H1 (cell line): Measurements from ENCODE around the gene ZNF512. TPM values are rescaled to one million over a fixed set of nuclear protein-coding genes. Genes with fewer than 3 reads are reported as not detected.

ENCODE experiments used
- CTCF ChIA-PET: fragments of 300-600 bp; sonication (Branson Sonifier 250); formaldehyde crosslinking; loops from one replicate; lab custom pipeline; 2021; ENCODE audit not compliant: partially characterized antibody; lab: Charles Lee
- POLR2A ChIA-PET: fragments of 300-600 bp; sonication (Branson Sonifier 250); formaldehyde crosslinking; loops from one replicate; lab custom pipeline; 2021; ENCODE audit warnings: inconsistent platforms; ENCODE audit not compliant: partially characterized antibody; lab: Charles Lee
- DNase-seq, 2 experiments: peaks; one replicate each; pipeline versions ENCODE4 v3.0.0 to v3.0.0-alpha.2; 2010 to 2022; ENCODE audit warnings: low spot score in 2 of 2, low read depth in 1 of 2, mixed read lengths in 1 of 2
- FAIRE-seq: peaks from 2 replicates; lab custom pipeline; 2011; peaks lifted over from hg19 to GRCh38; lab: Jason Lieb, UNC
- H2AFZ ChIP-seq: 2 replicates; pipeline ENCODE4 v1.8.1; 2012; ENCODE audit warnings: low read length, inconsistent platforms
- H2AK5ac ChIP-seq: 2 replicates; pipeline ENCODE4 v1.6.1; 2013; ENCODE audit warnings: low read depth, low read length
- H2BK120ac ChIP-seq: replicated peaks from 2 replicates; pipeline ENCODE3; 2013; ENCODE audit warnings: low read depth, low read length, inconsistent platforms
- H2BK12ac ChIP-seq: 2 replicates; pipeline ENCODE4 v1.6.1; 2013; ENCODE audit warnings: low read depth, low read length
- H2BK15ac ChIP-seq: 2 replicates; pipeline ENCODE4 v1.6.1; 2013; ENCODE audit warnings: low read length
- H2BK20ac ChIP-seq: 2 replicates; pipeline ENCODE4 v1.6.1; 2013; ENCODE audit warnings: low read length
- H2BK5ac ChIP-seq: 2 replicates; pipeline ENCODE4 v1.6.1; 2013; ENCODE audit warnings: low read depth, low read length
- H3K14ac ChIP-seq: 2 replicates; pipeline ENCODE4 v1.6.1; 2013; ENCODE audit warnings: inconsistent platforms; ENCODE audit not compliant: insufficient read length
- H3K18ac ChIP-seq: 2 replicates; pipeline ENCODE4 v1.6.1; 2013; ENCODE audit warnings: low read length; ENCODE audit errors: extremely low read depth
- H3K23ac ChIP-seq: 2 replicates; pipeline ENCODE4 v1.6.1; 2013; ENCODE audit warnings: inconsistent platforms; ENCODE audit not compliant: insufficient read length
- H3K23me2 ChIP-seq: 2 replicates; pipeline ENCODE4 v1.6.1; 2013; ENCODE audit warnings: low read depth, low read length
- H3K27ac ChIP-seq: 2 replicates; pipeline ENCODE4 v1.6.1; 2011; ENCODE audit warnings: low read depth, low read length, inconsistent platforms
- H3K27me3 ChIP-seq, 4 experiments: replicated peaks in 1 of 4; 1 replicate in 1 of 4; 2 replicates in 3 of 4; pipeline versions ENCODE4 v1.6.1 to v1.8.1; 2011 to 2013; ENCODE audit warnings: low read length in 3 of 4, mild to moderate bottlenecking in 3 of 4, inconsistent platforms in 2 of 4, mixed read lengths in 2 of 4, moderate library complexity in 1 of 4; ENCODE audit not compliant: control insufficient read depth in 3 of 4, insufficient read depth in 3 of 4; ENCODE audit errors: extremely low read depth in 1 of 4
- H3K36me3 ChIP-seq, 4 experiments: 2 replicates each; pipeline versions ENCODE4 v1.6.1 to v1.8.1; 2011 to 2013; ENCODE audit warnings: mild to moderate bottlenecking in 4 of 4, low read length in 3 of 4, moderate library complexity in 2 of 4, control low read depth in 1 of 4, inconsistent platforms in 1 of 4; ENCODE audit not compliant: insufficient read depth in 4 of 4, control insufficient read depth in 2 of 4
- H3K4ac ChIP-seq: replicated peaks from 2 replicates; pipeline ENCODE3; 2013; ENCODE audit warnings: low read length, low read depth, mixed read lengths, inconsistent platforms; ENCODE audit not compliant: insufficient read length
- H3K4me1 ChIP-seq, 4 experiments: replicated peaks in 1 of 4; 1 replicate in 1 of 4; 2 replicates in 3 of 4; pipeline versions ENCODE4 v1.6.1 to v1.8.1; 2011 to 2013; ENCODE audit warnings: low read length in 3 of 4, inconsistent platforms in 2 of 4, mixed read lengths in 1 of 4; ENCODE audit not compliant: insufficient read depth in 4 of 4, control insufficient read depth in 3 of 4
- H3K4me2 ChIP-seq, 2 experiments: 2 replicates each; pipeline versions ENCODE4 v1.6.1 to v1.8.1; 2011 to 2013; ENCODE audit warnings: low read depth in 2 of 2, low read length in 2 of 2, control low read depth in 1 of 2, inconsistent platforms in 1 of 2, mild to moderate bottlenecking in 1 of 2; ENCODE audit not compliant: insufficient read depth in 1 of 2
- H3K4me3 ChIP-seq, 4 experiments: fragments of 200-600, 300-600 bp in 1 of 4; sonication (generic), shearing (Covaris generic), sonication (Bioruptor Twin) in 1 of 4; 2 replicates each; pipeline versions ENCODE4 v1.5.1 to v1.8.1; 2011 to 2016; ENCODE audit warnings: low read length in 4 of 4, low read depth in 3 of 4, control low read depth in 2 of 4, inconsistent platforms in 2 of 4, mild to moderate bottlenecking in 2 of 4, mixed read lengths in 1 of 4, moderate library complexity in 1 of 4; ENCODE audit not compliant: insufficient read depth in 2 of 4; ENCODE audit errors: extremely low read depth in 1 of 4
- H3K56ac ChIP-seq: replicated peaks from 2 replicates; pipeline ENCODE3; 2013; ENCODE audit warnings: low read depth, mild to moderate bottlenecking, mixed read lengths, low read length, inconsistent platforms; ENCODE audit not compliant: insufficient read length
- H3K79me1 ChIP-seq: 2 replicates; pipeline ENCODE4 v1.6.1; 2013; ENCODE audit warnings: low read depth, low read length, control low read depth
- H3K79me2 ChIP-seq, 2 experiments: 2 replicates each; pipeline versions ENCODE4 v1.6.1 to v1.8.1; 2012 to 2013; ENCODE audit warnings: low read length in 2 of 2, mild to moderate bottlenecking in 2 of 2, inconsistent platforms in 1 of 2; ENCODE audit not compliant: insufficient read depth in 2 of 2, control insufficient read depth in 1 of 2
- H3K9ac ChIP-seq, 4 experiments: replicated peaks in 1 of 4; 1 replicate in 1 of 4; 2 replicates in 3 of 4; pipeline versions ENCODE4 v1.6.1 to v1.8.1; 2011 to 2013; ENCODE audit warnings: low read depth in 3 of 4, low read length in 3 of 4, control low read depth in 2 of 4, mild to moderate bottlenecking in 2 of 4, moderate library complexity in 2 of 4, inconsistent platforms in 1 of 4; ENCODE audit errors: extremely low read depth in 1 of 4
- H3K9me3 ChIP-seq, 2 experiments: 2 replicates each; pipeline versions ENCODE4 v1.6.1 to v1.8.1; 2012 to 2013; ENCODE audit warnings: mild to moderate bottlenecking in 2 of 2, moderate library complexity in 2 of 2, control low read depth in 1 of 2, inconsistent platforms in 1 of 2, low read depth in 1 of 2, low read length in 1 of 2, mixed read lengths in 1 of 2; ENCODE audit not compliant: insufficient read depth in 2 of 2
- H4K20me1 ChIP-seq, 2 experiments: replicated peaks in 1 of 2; 2 replicates each; pipeline versions ENCODE3 to v1.8.1; 2011 to 2013; ENCODE audit warnings: inconsistent platforms in 2 of 2, low read length in 2 of 2, mild to moderate bottlenecking in 1 of 2; ENCODE audit not compliant: insufficient read depth in 2 of 2, control insufficient read depth in 1 of 2
- H4K5ac ChIP-seq: 2 replicates; pipeline ENCODE4 v1.6.1; 2013; ENCODE audit warnings: low read length, low read depth, mixed read lengths, inconsistent platforms; ENCODE audit not compliant: insufficient read length
- H4K8ac ChIP-seq: 2 replicates; pipeline ENCODE4 v1.8.0; 2013; ENCODE audit warnings: mild to moderate bottlenecking, moderate library complexity, low read length, inconsistent platforms; ENCODE audit not compliant: insufficient read depth; ENCODE audit errors: extremely low read depth
- H4K91ac ChIP-seq: replicated peaks from 2 replicates; pipeline ENCODE3; 2013; ENCODE audit warnings: low read length, mixed read lengths, inconsistent platforms; ENCODE audit not compliant: insufficient read length
- ASH2L ChIP-seq: fragments of 200-600, 300-600 bp; sonication (generic); IDR thresholded peaks from one replicate; pipeline ENCODE4 v1.7.1; 2017; ENCODE audit warnings: low read length
- BACH1 ChIP-seq: IDR thresholded peaks from 2 replicates; pipeline ENCODE4 v1.6.1; 2012; ENCODE audit warnings: low read length, improper control_type of control experiment
- CBX8 ChIP-seq: fragments of 300-800, 300-1000 bp; sonication (generic); IDR thresholded peaks from 2 replicates; pipeline ENCODE4 v1.7.1; 2016; ENCODE audit warnings: low read depth, low read length, borderline replicate concordance
- CHD2 ChIP-seq: IDR thresholded peaks from 2 replicates; pipeline ENCODE4 v1.6.1; 2012; ENCODE audit warnings: low read length, improper control_type of control experiment
- EP300 ChIP-seq, 2 experiments: IDR thresholded peaks; 1 replicate in 1 of 2; 2 replicates in 1 of 2; pipeline ENCODE4 v1.6.1; 2011 to 2012; ENCODE audit warnings: low read depth in 2 of 2, low read length in 2 of 2, mild to moderate bottlenecking in 2 of 2, borderline replicate concordance in 1 of 2, inconsistent platforms in 1 of 2, moderate library complexity in 1 of 2
- PHF8 ChIP-seq: fragments of 200-600 bp; sonication (generic); conservative IDR thresholded peaks from 2 replicates; pipeline ENCODE4 v1.7.1; 2012; ENCODE audit warnings: low read depth, mild to moderate bottlenecking, inconsistent platforms, low read length, moderate library complexity
- RXRA ChIP-seq: IDR thresholded peaks from 2 replicates; pipeline ENCODE4 v1.6.1; 2011; ENCODE audit warnings: low read depth, mild to moderate bottlenecking, low read length, moderate library complexity; ENCODE audit not compliant: insufficient read depth
- SP4 ChIP-seq: IDR thresholded peaks from 2 replicates; pipeline ENCODE4 v1.6.1; 2012; ENCODE audit warnings: low read length, inconsistent platforms
- WGBS, 2 experiments: shearing (Covaris generic) in 1 of 2; methylation state at CpG; one replicate each; pipeline versions ENCODE4 v1.1.6 to v1.1.7; 2013 to 2015; ENCODE audit warnings: low lambda C conversion rate in 2 of 2, mixed read lengths in 2 of 2, inconsistent platforms in 1 of 2, low coverage in 1 of 2, missing lambda C conversion rate in 1 of 2; ENCODE audit not compliant: insufficient replicate concordance in 2 of 2, insufficient coverage in 1 of 2, insufficient read length in 1 of 2; ENCODE audit errors: extremely low coverage in 1 of 2, missing lambda C conversion rate in 1 of 2; 5-methylcytosine and 5-hydroxymethylcytosine counted together
- polyA plus RNA-seq, 7 experiments: library from polyadenylated mRNA; depleted of rRNA in 3 of 7; stranded (reverse) in 5 of 7; unstranded in 2 of 7; fragments of >200 nt in 5 of 7; fragments of 200-250 nt in 2 of 7; gene quantifications; 1 replicate in 5 of 7; 2 replicates in 1 of 7; 4 replicates in 1 of 7; pipeline versions ENCODE4 v1.2.1 to v1.2.3, GENCODE V29; 2011 to 2013; ENCODE audit warnings: missing spikeins in 2 of 7, mixed read lengths in 2 of 7
- total RNA-seq: library from RNA; stranded (reverse); fragmentation: NEBNext Ultra II Directional; extraction: Animal tissue kit (Norgen Biotek cat#: 25700); gene quantifications from 2 replicates; pipeline ENCODE4 v1.2.1, GENCODE V29; 2021

Gene ZNF512
- total and polyA plus RNA-seq, 2 of the 8 experiments (the other 6 are each of a cell fraction or from before 2014, with no cell fraction given) = 17.6 to 37.9 TPM

DNA sequence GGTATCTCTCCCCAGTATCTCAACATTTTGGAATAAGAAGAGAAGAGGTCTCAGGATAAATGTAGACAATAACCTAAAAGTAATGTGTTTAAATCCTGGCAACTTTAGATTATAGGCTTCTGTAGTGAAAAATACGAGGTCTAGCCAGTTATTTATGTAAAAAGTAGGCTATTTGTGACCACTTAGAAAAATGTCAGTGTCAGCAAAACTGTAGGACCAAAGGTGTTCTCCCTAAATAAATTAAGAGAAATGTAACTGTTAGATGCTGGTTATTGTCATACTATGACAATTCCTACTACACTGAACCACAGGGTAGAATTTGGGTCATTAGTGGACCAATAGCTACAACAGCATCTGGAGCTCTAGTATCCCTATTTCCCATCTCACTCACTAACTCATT is 78.5 kb downstream of the ZNF512 start:
- H3K36me3 ChIP-seq = peaks cover 0 to 41% (median 18%) of the 10 kb centered on the region in 4 experiments; a peak in 5 of 8 replicates
- TF ChIP-seq SP4 = no peak
- no peak for TF ChIP-seq RXRA
- TF ChIP-seq EP300 (IDR thresholded peaks at IDR 0.05; ENCODE audit: borderline replicate concordance in 1 of 2, low read depth in 2 of 2, low read length in 2 of 2) = no peak
- no peak for TF ChIP-seq CHD2
- TF ChIP-seq BACH1 = no peak
- TF ChIP-seq CBX8 = no peak
- TF ChIP-seq PHF8 = no peak
- TF ChIP-seq ASH2L = no peak
- WGBS, 2 experiments = 83% methylated on average over 1 of the region's 1 CpG; no CpG with 5 or more reads in 1 of the 2 experiments
- H3K79me1 ChIP-seq = no peaks in the 10 kb centered on the region
- peaks cover 8% of the 10 kb centered on the region; the same call in 1 of the 2 replicates for H3K23me2 ChIP-seq
- no peak for FAIRE-seq
- no peak overlapping the region for H3K9ac ChIP-seq
- H2AK5ac ChIP-seq = no peak overlapping the region
- peaks cover 0 to 1% (median 0%) of the 10 kb centered on the region in 4 experiments; a peak in 2 of 7 replicates for H3K4me1 ChIP-seq
- H2BK12ac ChIP-seq = no peak overlapping the region
- no peak overlapping the region for H3K4me2 ChIP-seq
- peaks cover 0 to 24% of the 10 kb centered on the region in 2 experiments; a peak in 2 of 4 replicates for H3K79me2 ChIP-seq
- no peak overlapping the region for H4K5ac ChIP-seq
- H3K14ac ChIP-seq = no peak overlapping the region
- POLR2A ChIA-PET = interaction anchor here (1.4 kb wide), 1 partner anchor 33 kb away, joined by 3 read pairs; no protein-coding TSS in a partner anchor
- H2BK15ac ChIP-seq = no peak overlapping the region
- no peaks in the 10 kb centered on the region for H4K20me1 ChIP-seq
- no peak overlapping the region for H2AFZ ChIP-seq
- H3K56ac ChIP-seq = no peak overlapping the region
- H4K91ac ChIP-seq = no peak overlapping the region
- H2BK20ac ChIP-seq = no peak overlapping the region
- no peak for DNase-seq
- H4K8ac ChIP-seq = no peak overlapping the region
- H3K4me3 ChIP-seq = no peak overlapping the region
- no peaks in the 10 kb centered on the region for H3K9me3 ChIP-seq
- H3K23ac ChIP-seq = no peak overlapping the region
- no peaks in the 10 kb centered on the region for H3K27me3 ChIP-seq
- H2BK120ac ChIP-seq = no peak overlapping the region
- CTCF ChIA-PET = no interaction called here
- no peak overlapping the region for H3K27ac ChIP-seq
- no peak overlapping the region for H3K4ac ChIP-seq
- no peak overlapping the region for H2BK5ac ChIP-seq
- no peak overlapping the region for H3K18ac ChIP-seq
